MCF 10A (cell line): ENCODE data around the gene FBLIM1. TPM values are rescaled to one million over a fixed set of nuclear protein-coding genes. Genes with fewer than 3 reads are reported as not detected.

Experiments used
- BruUV-seq: library from RNA; stranded (reverse); fragments of 400-500 nt; replicated peaks from 2 replicates; lab custom pipeline; 2021; lab: Mats Ljungman, UMichigan
- CTCF ChIA-PET: fragments of 300-600 bp; sonication (Branson Sonifier 250); formaldehyde crosslinking; extraction: SDS; loops from one replicate; lab custom pipeline; 2021; ENCODE audit warnings: antibody characterized with exemption, inconsistent platforms; lab: Yijun Ruan, JAX
- POLR2A ChIA-PET: fragments of 300-600, 350-650 bp; sonication (Branson Sonifier 250); formaldehyde crosslinking; extraction: SDS; loops from one replicate; lab custom pipeline; 2020; ENCODE audit warnings: antibody characterized with exemption, inconsistent platforms; lab: Yijun Ruan, JAX
- DNase-seq: peaks from one replicate; pipeline ENCODE4 v3.0.0-alpha.2; 2018; ENCODE audit not compliant: unreplicated experiment
- H3K27ac Mint-ChIP-seq: one replicate; pipeline ENCODE4 v1.8.0; 2022; ENCODE audit warnings: mild to moderate bottlenecking, low read depth, mixed read lengths; ENCODE audit not compliant: unreplicated experiment
- H3K27me3 Mint-ChIP-seq: one replicate; pipeline ENCODE4 v1.8.0; 2022; ENCODE audit warnings: mixed read lengths; ENCODE audit not compliant: insufficient read depth, unreplicated experiment
- H3K36me3 Mint-ChIP-seq: one replicate; pipeline ENCODE4 v1.8.0; 2022; ENCODE audit warnings: mild to moderate bottlenecking, moderate library complexity, mixed read lengths; ENCODE audit not compliant: insufficient read depth, unreplicated experiment
- H3K4me1 Mint-ChIP-seq: one replicate; pipeline ENCODE4 v1.8.0; 2022; ENCODE audit warnings: mixed read lengths; ENCODE audit not compliant: insufficient read depth, unreplicated experiment
- H3K4me3 Mint-ChIP-seq: one replicate; pipeline ENCODE4 v1.8.0; 2022; ENCODE audit warnings: mild to moderate bottlenecking, moderate library complexity, mixed read lengths; ENCODE audit not compliant: unreplicated experiment
- H3K9me3 Mint-ChIP-seq: one replicate; pipeline ENCODE4 v1.8.0; 2022; ENCODE audit warnings: mixed read lengths; ENCODE audit not compliant: unreplicated experiment
- intact Hi-C: fragments of 100-400 bp; cut with micrococcal nuclease; formaldehyde crosslinking; loops from 2 replicates; pipeline ENCODE4 v1.14.1; 2022
- total RNA-seq: library from RNA; stranded (reverse); gene quantifications from 2 replicates; pipeline ENCODE4 v1.2.3, GENCODE V29; 2022
- TF ChIP-seq, protein P1 (sequence below): fragments of 200-600 bp; IDR thresholded peaks from one replicate; pipeline ENCODE4 v1.8.0; 2022; ENCODE audit warnings: antibody characterized with exemption, mild to moderate bottlenecking; ENCODE audit not compliant: unreplicated experiment

Gene FBLIM1
- total RNA-seq, 1 experiment from 2014 or later: 101 TPM

DNA sequence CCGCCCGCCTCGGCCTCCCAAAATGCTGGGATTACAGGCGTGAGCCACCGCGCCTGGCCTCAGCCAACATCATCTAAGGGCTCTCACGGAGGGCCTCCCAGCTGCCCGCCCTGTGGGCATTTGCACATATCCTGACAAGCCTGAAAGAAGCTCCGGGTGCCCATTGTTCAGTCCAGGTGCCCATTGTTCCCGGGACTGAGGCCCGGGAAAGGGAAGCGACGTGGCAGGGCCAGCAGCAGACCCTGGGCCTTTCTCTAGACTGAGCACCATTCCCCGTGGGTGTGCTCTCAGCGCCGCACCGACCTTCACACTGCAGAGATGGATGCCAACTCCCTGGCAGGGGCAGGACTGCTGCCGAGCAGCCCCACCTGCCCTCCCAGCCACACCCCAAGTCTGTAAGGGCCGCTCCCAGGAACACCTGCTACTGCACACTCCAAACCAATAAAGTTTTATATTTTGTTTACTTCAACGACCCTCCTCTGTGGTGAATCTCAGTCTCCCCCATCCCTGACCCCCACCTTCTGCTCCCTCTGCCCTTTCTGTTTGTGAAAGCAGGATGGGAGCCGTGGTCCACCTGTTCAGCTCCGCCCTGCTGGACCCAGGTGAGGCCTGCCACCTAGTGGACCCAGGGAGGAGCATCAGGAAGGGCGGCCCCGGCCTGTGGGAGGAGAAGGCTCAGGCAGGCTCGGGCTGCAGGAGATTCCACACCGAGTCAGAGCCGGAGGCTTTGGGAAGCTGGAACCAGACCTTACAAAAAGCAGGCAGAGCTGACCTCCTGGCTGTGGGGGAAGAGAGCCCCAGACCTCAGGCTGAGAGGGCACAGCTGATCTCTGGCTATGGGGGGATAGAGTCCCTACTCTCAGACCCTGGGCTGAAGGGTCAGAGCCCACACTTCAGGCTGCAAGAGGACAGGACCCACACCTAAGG is 17.4 kb upstream of the FBLIM1 start:
- no TSS peak for BruUV-seq
- TF ChIP-seq, protein P1, sequence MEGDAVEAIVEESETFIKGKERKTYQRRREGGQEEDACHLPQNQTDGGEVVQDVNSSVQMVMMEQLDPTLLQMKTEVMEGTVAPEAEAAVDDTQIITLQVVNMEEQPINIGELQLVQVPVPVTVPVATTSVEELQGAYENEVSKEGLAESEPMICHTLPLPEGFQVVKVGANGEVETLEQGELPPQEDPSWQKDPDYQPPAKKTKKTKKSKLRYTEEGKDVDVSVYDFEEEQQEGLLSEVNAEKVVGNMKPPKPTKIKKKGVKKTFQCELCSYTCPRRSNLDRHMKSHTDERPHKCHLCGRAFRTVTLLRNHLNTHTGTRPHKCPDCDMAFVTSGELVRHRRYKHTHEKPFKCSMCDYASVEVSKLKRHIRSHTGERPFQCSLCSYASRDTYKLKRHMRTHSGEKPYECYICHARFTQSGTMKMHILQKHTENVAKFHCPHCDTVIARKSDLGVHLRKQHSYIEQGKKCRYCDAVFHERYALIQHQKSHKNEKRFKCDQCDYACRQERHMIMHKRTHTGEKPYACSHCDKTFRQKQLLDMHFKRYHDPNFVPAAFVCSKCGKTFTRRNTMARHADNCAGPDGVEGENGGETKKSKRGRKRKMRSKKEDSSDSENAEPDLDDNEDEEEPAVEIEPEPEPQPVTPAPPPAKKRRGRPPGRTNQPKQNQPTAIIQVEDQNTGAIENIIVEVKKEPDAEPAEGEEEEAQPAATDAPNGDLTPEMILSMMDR: peak; percentile 92
- no peaks in the 10 kb centered on the region for H3K9me3 Mint-ChIP-seq
- POLR2A ChIA-PET: interaction anchor here (0.6 to 1.1 kb wide), 9 partner anchors 27 to 485 kb away, joined by 3 to 5 read pairs (median 3); no protein-coding TSS in a partner anchor
- CTCF ChIA-PET: interaction anchor here (0.6 to 2.0 kb wide), 37 partner anchors 8 to 653 kb away, joined by 3 to 17 read pairs (median 4); partner anchors contain the start of gene FBLIM1
- H3K27me3 Mint-ChIP-seq: no peaks in the 10 kb centered on the region
- intact Hi-C loops: loop anchor here (1.0 kb wide), 1 partner anchor 146 kb away; no protein-coding TSS in a partner anchor
- H3K4me3 Mint-ChIP-seq: no peak overlapping the region
- H3K4me1 Mint-ChIP-seq: peaks cover 7% of the 10 kb centered on the region
- peak; percentile 86 for DNase-seq
- no peak overlapping the region for H3K27ac Mint-ChIP-seq
- no peaks in the 10 kb centered on the region for H3K36me3 Mint-ChIP-seq

DNA sequence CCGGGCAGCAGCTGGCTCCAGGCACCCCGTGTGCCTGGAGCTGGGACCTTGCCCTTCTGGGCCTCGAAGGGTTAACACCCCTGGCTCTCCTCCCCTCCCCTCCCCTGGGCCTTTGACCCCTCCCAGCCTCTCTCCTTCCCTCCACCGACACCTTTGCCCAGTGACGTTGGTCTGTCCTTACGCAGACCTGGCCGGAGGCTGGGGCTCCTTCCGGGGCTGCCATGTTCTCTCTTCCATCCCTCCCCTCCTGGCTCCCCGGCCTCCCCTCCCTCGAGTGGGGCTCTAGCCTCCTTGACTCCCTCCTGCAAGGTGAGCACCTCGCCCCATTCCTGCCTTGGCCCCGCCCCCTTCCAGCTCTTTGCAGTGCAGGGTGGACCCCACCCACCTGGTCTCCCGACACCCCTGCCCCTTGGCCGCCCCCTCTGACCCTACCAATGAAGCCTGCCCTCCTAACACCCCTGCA is 16.2 kb upstream of the FBLIM1 start, which contains the start of gene TMEM82:
Gene TMEM82, plus strand, starts transcription at position 161 of the 463 bp plus-strand sequence. Its CDS starts 61 bp downstream, at position 222.
- ChIA-PET POLR2A (no interaction called here), CTCF (interaction anchor here (0.6 to 1.4 kb wide), 6 partner anchors 32 to 201 kb away, joined by 3 to 7 read pairs (median 3); no protein-coding TSS in a partner anchor)
- Mint-ChIP-seq H3K9me3 (no peaks in the 10 kb centered on the region), H3K27me3 (no peaks in the 10 kb centered on the region), H3K36me3 (no peaks in the 10 kb centered on the region), H3K4me1 (peaks cover 7% of the 10 kb centered on the region), H3K4me3 (no peak within 1 kb of the TSS), H3K27ac (no peak within 1 kb of the TSS)
- no peak for DNase-seq
- no TSS peak for BruUV-seq
- TF ChIP-seq, protein P1: no peak
- intact Hi-C loops: no loop called here

DNA sequence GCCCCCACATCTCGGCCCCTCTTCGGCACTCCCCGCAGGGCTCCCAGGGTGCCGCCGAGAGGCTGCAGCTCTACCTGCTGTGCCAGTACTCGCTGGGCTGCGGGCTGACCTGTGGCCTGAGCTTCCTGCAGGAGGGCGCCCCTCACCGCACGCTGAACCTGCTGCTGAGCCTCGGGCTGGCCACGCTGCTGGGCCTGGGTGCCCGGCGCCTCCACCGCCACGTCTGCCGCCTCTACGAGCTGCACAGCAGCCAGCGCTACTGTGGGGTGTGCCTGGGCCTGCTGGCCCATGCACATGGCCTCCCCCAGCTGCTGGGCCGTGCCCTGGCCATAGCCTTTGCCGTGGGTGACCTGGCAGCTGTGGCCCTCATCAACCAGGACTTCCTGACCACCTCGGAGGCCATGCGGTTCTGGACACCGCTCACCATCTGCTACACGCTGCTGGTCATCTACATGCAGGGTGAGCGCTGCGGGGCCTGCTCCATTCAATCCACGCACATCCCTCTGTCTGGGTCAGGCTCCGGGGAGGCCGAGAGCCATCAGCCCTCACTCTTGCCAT is 14.4 kb upstream of the FBLIM1 start:
- ChIA-PET CTCF (interaction anchor here (0.6 kb wide), 1 partner anchor 9 kb away, joined by 3 read pairs; no protein-coding TSS in a partner anchor), POLR2A (no interaction called here)
- intact Hi-C loops: no loop called here
- Mint-ChIP-seq H3K27ac (no peak overlapping the region), H3K4me3 (no peak overlapping the region), H3K9me3 (no peaks in the 10 kb centered on the region), H3K36me3 (no peaks in the 10 kb centered on the region), H3K27me3 (no peaks in the 10 kb centered on the region), H3K4me1 (peaks cover 7% of the 10 kb centered on the region)
- BruUV-seq: no TSS peak
- TF ChIP-seq, protein P1: no peak
- no peak for DNase-seq

DNA sequence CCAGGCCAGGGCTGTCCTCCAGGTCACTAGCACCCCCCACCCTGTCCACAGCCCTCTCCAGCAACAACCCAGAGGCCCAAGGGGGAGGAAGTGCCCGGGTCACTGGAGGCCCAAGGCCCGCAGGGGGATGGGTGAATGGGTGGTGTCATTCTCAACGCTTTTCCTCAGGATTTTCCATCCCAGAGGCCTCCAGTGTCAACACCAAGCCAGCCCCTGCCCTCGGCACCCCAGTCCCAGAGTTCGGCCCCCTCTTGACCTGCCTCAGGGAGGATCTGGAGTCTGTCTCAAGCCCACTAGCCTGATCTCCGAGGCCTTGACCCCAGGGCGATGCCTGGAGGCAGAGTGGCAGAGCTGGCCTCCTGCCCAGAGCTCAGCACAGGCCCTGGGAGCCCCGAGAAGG is 11.2 kb upstream of the FBLIM1 start:
- TF ChIP-seq, protein P1: no peak
- H3K27me3 Mint-ChIP-seq: no peaks in the 10 kb centered on the region

More for the DNA sequence above, 11.2 kb upstream of the FBLIM1 start:
- CTCF ChIA-PET: no interaction called here
- Mint-ChIP-seq H3K27ac (no peak overlapping the region), H3K36me3 (no peaks in the 10 kb centered on the region), H3K9me3 (no peaks in the 10 kb centered on the region), H3K4me3 (no peak overlapping the region), H3K4me1 (no peaks in the 10 kb centered on the region)
- no peak for DNase-seq
- intact Hi-C loops: no loop called here
- BruUV-seq: no TSS peak
- POLR2A ChIA-PET: interaction anchor here (0.6 kb wide), 1 partner anchor 18 kb away, joined by 3 read pairs; no protein-coding TSS in a partner anchor
